HG02623 (cell line): Measurements from ENCODE around the gene LAMP1.
"Not testable (repeated sequence)": the region's sequence is repeated elsewhere in the genome, so short reads cannot be mapped to it uniquely, and the experiment has no call there.

Experiments
- ATAC-seq: cut with Tn5 transposase; IDR thresholded peaks from one replicate; pipeline ENCODE4 v1.9.1; 2021; ENCODE audit warnings: moderate library complexity; ENCODE audit not compliant: unreplicated experiment

LAMP1 gene

DNA sequence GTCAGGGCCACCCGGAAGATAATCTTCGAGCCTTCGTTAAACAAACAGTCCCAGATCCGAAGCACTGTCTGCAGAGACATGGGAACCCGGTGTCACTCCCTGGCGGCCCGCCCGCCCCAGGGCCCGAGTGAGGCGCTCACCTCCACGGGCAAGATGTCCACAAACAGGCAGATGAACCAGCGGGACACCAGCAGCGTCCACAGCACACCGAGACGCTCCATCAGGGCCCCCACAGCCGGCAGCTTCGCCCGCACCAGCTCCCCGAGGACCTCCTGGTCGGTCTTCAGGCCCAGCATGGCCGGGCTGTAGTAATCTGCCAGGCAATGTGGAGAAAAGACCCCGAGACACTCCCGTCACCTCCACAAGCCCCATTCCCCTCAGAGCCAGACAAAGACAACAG is 28.7 kb downstream of the LAMP1 start:
- no peak for ATAC-seq

GRCh38 chr13:113327391-113327765 is 30.3 kb downstream of the LAMP1 start:
- ATAC-seq, result no peak

GRCh38 chr13:113327766-113328471 is 30.9 kb downstream of the LAMP1 start:
- no peak for ATAC-seq

- ATAC-seq, result no peak
Measured at GRCh38 chr13:113328851-113329250, 31.8 kb downstream of the LAMP1 start.

DNA sequence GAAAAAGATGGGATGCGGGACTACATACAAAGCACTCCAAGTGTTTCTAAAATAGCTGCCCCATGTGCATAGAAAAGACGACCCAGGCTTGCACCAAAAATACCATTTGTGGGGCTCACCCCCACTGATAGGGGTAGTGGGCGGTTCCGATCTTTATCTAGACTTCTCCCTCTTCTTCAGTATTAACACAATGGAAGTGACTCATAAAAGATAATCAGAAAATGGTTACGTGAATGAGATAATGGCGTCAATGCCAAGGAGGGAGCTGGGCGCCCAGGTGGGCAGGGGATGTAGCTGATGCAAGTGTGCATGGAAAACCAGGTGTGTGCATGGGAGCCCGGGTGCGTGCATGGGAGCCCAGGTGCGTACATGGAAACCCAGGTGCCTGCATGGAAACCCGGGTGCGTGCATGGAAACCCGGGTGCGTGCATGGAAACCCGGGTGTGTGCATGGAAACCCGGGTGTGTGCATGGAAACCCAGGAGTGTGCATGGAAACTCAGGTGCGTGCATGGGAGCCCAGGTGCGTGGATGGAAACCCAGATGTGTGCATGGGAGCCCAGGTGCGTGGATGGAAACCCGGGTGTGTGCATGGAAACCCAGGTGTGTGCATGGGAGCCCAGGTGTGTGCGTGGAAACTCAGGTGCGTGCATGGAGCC is 32.7 kb downstream of the LAMP1 start:
- no peak for ATAC-seq

GRCh38 chr13:113332615-113333014 is 35.6 kb downstream of the LAMP1 start:
- ATAC-seq, result no peak

GRCh38 chr13:113333076-113333475 is 36.0 kb downstream of the LAMP1 start:
- no peak for ATAC-seq

- no peak for ATAC-seq
Measured at GRCh38 chr13:113337556-113337955, 40.5 kb downstream of the LAMP1 start.

- ATAC-seq, result no peak
Measured at GRCh38 chr13:113337976-113338375, 40.9 kb downstream of the LAMP1 start.

- no peak for ATAC-seq
Measured at GRCh38 chr13:113338451-113338850, 41.4 kb downstream of the LAMP1 start.

GRCh38 chr13:113342820-113343691 is 46.0 kb downstream of the LAMP1 start:
- no peak for ATAC-seq

GRCh38 chr13:113343692-113343968 is 46.6 kb downstream of the LAMP1 start:
- ATAC-seq, result no peak

- ATAC-seq, result no peak
Measured at GRCh38 chr13:113345486-113345885, 48.4 kb downstream of the LAMP1 start.

GRCh38 chr13:113347736-113348225 is 50.7 kb downstream of the LAMP1 start:
- ATAC-seq, result not testable (repeated sequence)

DNA sequence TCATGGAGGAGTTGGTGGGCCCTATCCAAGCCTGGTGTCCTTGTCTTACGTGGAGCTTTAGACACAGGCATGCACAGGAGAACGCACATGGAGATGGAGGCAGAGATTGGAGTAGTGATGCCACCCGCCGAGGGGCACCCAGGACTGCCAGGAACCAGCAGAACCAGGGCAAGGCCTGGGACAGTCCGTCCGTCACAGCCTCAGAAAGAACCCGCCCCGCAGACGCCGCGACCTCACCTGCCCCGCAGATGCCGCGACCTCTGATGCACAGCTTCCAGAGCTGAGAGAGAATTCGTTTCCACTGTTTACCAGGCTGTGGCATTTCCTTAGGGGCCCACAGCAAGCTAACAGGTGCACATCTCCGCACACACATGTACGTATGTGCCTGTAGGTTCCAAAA is 51.6 kb downstream of the LAMP1 start:
- no peak for ATAC-seq

DNA sequence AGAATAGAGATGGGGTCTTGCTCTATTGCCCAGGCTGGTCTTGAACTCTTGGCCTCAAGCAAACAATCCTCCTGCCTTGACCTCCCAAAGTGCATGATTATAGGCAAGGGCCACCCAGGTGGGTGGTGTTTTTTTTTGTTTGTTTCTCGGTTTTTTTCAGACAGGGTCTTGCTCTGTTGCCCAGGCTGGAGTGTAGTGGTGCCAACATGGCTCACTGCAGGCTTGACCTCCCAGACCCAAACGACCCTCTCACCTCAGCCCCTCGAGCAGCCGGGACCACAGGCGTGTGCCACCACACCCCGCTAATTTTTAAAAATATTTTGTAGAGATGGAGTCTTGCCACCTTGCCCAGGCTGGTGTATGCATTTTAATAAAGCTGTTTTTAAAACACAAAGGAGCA is 52.0 kb downstream of the LAMP1 start:
- no peak for ATAC-seq

DNA sequence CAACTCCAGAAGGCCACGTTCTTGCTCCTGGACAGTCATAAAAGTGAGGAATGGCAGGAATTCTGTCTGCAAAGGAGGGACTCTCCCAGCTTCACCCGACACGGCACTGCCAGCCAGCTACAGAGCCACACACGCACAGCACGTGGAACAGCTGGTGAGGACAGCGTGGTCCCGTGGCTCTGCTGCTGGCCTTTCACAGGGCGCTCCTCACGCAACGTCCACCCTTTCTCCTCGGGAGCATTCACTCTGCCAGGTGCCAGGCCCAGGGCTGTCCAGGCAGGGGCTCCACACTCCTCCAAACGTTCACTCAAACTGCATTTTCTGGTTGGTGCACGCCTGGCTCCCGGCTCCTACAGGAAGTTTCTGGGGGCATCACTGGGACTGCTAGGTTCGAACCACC is 52.5 kb downstream of the LAMP1 start:
- no peak for ATAC-seq

DNA sequence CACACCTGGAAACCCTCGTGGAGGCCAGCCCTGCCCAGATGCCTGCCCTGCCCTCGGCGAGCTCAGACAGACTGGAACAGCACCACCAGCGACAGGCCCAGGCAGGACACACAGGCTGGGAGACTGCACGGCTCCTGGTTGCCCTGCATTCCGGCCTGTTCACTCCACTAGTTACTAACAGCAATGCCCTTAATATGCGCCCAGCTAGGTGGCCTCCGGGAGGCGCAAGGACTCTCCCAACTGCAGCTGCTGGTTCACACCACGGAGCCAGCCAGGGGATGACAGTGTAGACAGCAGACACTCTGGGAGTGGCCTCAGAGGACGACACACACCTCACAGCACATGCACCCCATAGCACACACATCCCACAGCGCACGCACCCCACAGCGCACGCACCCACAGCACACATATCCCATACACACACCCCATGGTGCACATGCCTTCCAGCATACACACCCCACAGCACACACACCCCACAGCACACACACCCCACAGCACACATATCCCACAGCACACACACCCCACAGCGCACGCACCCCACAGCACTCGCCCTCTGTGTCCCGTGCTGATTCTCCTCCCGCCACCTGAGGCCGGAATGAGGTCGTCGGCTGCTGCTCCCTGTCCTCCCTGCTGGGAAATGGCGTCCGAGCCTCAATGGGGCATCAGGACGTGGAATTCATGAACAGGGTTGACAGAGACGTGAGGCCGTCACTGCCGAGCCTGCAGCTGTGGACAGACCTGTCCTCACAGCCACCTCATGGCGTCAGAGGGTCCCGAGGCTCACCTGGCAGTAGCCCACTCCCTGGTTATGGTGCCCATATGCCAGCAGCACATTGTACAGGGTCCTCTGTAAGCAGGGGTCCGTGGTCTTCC is 53.3 kb downstream of the LAMP1 start:
- ATAC-seq, result no peak

GRCh38 chr13:113350938-113351335 is 53.9 kb downstream of the LAMP1 start:
- no peak for ATAC-seq

GRCh38 chr13:113351514-113352026 is 54.5 kb downstream of the LAMP1 start:
- no peak for ATAC-seq

DNA sequence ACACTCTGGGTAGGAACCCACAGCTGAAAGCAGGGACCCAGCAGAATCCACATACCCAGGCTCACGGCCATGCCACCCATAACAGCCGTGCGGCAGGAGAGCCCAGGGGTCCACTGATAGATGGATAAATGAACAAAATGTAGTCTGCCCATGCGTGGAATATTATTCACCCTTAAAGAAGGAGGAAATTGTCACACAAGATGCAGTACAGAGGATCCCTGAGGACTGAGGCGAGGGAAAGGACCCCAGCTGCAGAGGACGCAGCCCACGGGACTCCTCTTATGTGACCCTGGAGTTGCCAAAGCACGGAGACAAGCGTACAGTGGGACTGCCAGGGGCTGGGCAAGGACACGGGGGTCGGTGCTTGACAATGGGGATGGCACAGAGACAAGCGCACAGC is 56.2 kb downstream of the LAMP1 start:
- no peak for ATAC-seq
